K562 (cell line): ENCODE results near the gene PREB. TPM values are rescaled to one million over a fixed set of nuclear protein-coding genes. Genes with fewer than 3 reads are reported as not detected.

Experiments used
- ATAC-seq: fragments of 200-7000 bp; cut with Tn5 transposase; 3 replicates; pipeline ENCODE4 v1.9.1; 2020; ENCODE audit warnings: moderate library complexity
- BruUV-seq: library from RNA; stranded (reverse); fragments of 400-500 nt; replicated peaks from 2 replicates; lab custom pipeline; 2021; lab: Mats Ljungman, UMichigan
- CTCF ChIA-PET: fragments of 300-600 bp; formaldehyde crosslinking; extraction: SDS; loops from one replicate; lab custom pipeline; 2021; ENCODE audit warnings: low intra/inter-chr PET ratio; lab: Yijun Ruan, JAX
- POLR2A ChIA-PET: fragments of 300-600, 350-650 bp; sonication (Branson Sonifier 250); formaldehyde crosslinking; extraction: SDS; loops from one replicate; lab custom pipeline; 2021; ENCODE audit warnings: antibody characterized with exemption, inconsistent platforms; lab: Yijun Ruan, JAX
- DNase-seq, 4 experiments: peaks; one replicate each; pipeline versions ENCODE4 v3.0.0 to v3.0.0-alpha.2; 2011 to 2018; ENCODE audit warnings: low spot score in 3 of 4, mixed read lengths in 3 of 4; ENCODE audit errors: extremely low read depth in 1 of 4
- FAIRE-seq: peaks from 2 replicates; lab custom pipeline; 2011; peaks lifted over from hg19 to GRCh38; lab: Jason Lieb, UNC
- H2AFZ ChIP-seq: 2 replicates; pipeline ENCODE4 v1.6.0; 2011; ENCODE audit warnings: low read depth, low read length, control low read depth, inconsistent platforms
- H3K27ac ChIP-seq: fragments of 200-600 bp; 3 replicates; pipeline ENCODE4 v1.8.0; 2011; ENCODE audit warnings: low read depth, mild to moderate bottlenecking, control low read depth, inconsistent platforms, low read length, moderate library complexity, mixed read lengths; ENCODE audit errors: extremely low read depth
- H3K27me3 ChIP-seq, 2 experiments: fragments of 300-600 bp in 1 of 2; 2 replicates in 1 of 2; 3 replicates in 1 of 2; pipeline versions ENCODE4 v1.6.0 to v1.8.0; 2011; ENCODE audit warnings: inconsistent platforms in 2 of 2, low read length in 2 of 2, mild to moderate bottlenecking in 1 of 2, mixed read lengths in 1 of 2, moderate library complexity in 1 of 2; ENCODE audit not compliant: control insufficient read depth in 2 of 2, insufficient read depth in 2 of 2
- H3K36me3 ChIP-seq: fragments of 300-600 bp; 3 replicates; pipeline ENCODE4 v1.8.0; 2011; ENCODE audit warnings: mild to moderate bottlenecking, low read length, inconsistent platforms; ENCODE audit not compliant: control insufficient read depth, insufficient read depth
- H3K4me1 ChIP-seq, 2 experiments: fragments of 200-600 bp in 1 of 2; replicated peaks in 1 of 2; 2 replicates in 1 of 2; 3 replicates in 1 of 2; pipeline versions ENCODE4 v1.5.1 to v1.8.0; 2011; ENCODE audit warnings: inconsistent platforms in 2 of 2, low read length in 2 of 2, mild to moderate bottlenecking in 1 of 2, mixed read lengths in 1 of 2, moderate library complexity in 1 of 2; ENCODE audit not compliant: control insufficient read depth in 2 of 2, insufficient read depth in 2 of 2
- H3K4me2 ChIP-seq: 2 replicates; pipeline ENCODE4 v1.6.1; 2011; ENCODE audit warnings: low read length, control low read depth, inconsistent platforms, mixed read lengths; ENCODE audit not compliant: insufficient read depth
- H3K4me3 ChIP-seq: fragments of 200-600 bp; sonication (generic), shearing (Covaris generic); 2 replicates; pipeline ENCODE4 v1.5.1; 2016; ENCODE audit warnings: control low read depth, inconsistent platforms
- H3K79me2 ChIP-seq: fragments of 200-600 bp; 3 replicates; pipeline ENCODE4 v1.8.0; 2011; ENCODE audit warnings: low read length, inconsistent platforms; ENCODE audit not compliant: control insufficient read depth, insufficient read depth
- H3K9ac ChIP-seq, 2 experiments: 2 replicates each; pipeline versions ENCODE4 v1.6.0 to v1.6.1; 2011; ENCODE audit warnings: low read depth in 2 of 2, low read length in 2 of 2, control low read depth in 1 of 2, inconsistent platforms in 1 of 2, mild to moderate bottlenecking in 1 of 2, mixed read lengths in 1 of 2; ENCODE audit not compliant: insufficient read depth in 1 of 2
- H3K9me1 ChIP-seq: one replicate; pipeline ENCODE4 v1.6.0; 2011; ENCODE audit warnings: inconsistent platforms, mild to moderate bottlenecking, low read length, moderate library complexity; ENCODE audit not compliant: control insufficient read depth, insufficient read depth
- H3K9me3 ChIP-seq: replicated peaks from 2 replicates; pipeline ENCODE4 v1.5.1; 2011; ENCODE audit warnings: low read depth, low read length, inconsistent platforms; ENCODE audit not compliant: control insufficient read depth, insufficient read depth
- H4K20me1 ChIP-seq: replicated peaks from 2 replicates; pipeline ENCODE4 v1.6.1; 2011; ENCODE audit warnings: low read length, inconsistent platforms, mixed read lengths; ENCODE audit not compliant: control insufficient read depth, insufficient read depth
- BRD9 ChIP-seq: fragments of 450-650 bp; IDR thresholded peaks from 2 replicates; pipeline ENCODE4 v1.6.1; 2018; ENCODE audit warnings: low read depth; ENCODE audit not compliant: partially characterized antibody
- CBX8 ChIP-seq: fragments of 200-600 bp; sonication (generic); IDR thresholded peaks from 2 replicates; pipeline ENCODE4 v1.6.1; 2012; ENCODE audit warnings: borderline replicate concordance, mixed run types, low read depth, mild to moderate bottlenecking, moderate library complexity, mixed read lengths, low read length, control low read depth, inconsistent platforms; ENCODE audit not compliant: poor library complexity, severe bottlenecking; ENCODE audit errors: extremely low read depth
- ELF4 ChIP-seq: fragments of 450-650 bp; formaldehyde crosslinking; IDR thresholded peaks from 2 replicates; pipeline ENCODE4 v1.4.0; 2022; ENCODE audit warnings: missing genetic modification characterization
- ETV6 ChIP-seq, 3 experiments: fragments of 150-350 bp in 1 of 3; sonication (generic) in 1 of 3; formaldehyde crosslinking in 1 of 3; IDR thresholded peaks; 2 replicates each; pipeline versions ENCODE4 v1.6.1 to v1.8.0; 2014 to 2022; ENCODE audit warnings: borderline replicate concordance in 2 of 3, low read depth in 2 of 3, antibody characterized with exemption in 1 of 3, low read length in 1 of 3, mild to moderate bottlenecking in 1 of 3, missing genetic modification reagents in 1 of 3
- PHTF2 ChIP-seq: fragments of 250-450 bp; sonication (Bioruptor Pico); IDR thresholded peaks from 2 replicates; pipeline ENCODE4 v1.5.0; 2021; ENCODE audit warnings: mild to moderate bottlenecking
- RBFOX2 ChIP-seq: fragments of 200-400 bp; formaldehyde crosslinking; IDR thresholded peaks from 2 replicates; pipeline ENCODE4 v1.6.1; 2017; ENCODE audit warnings: low read depth, mild to moderate bottlenecking, low read length, moderate library complexity
- REST ChIP-seq, 2 experiments: fragments of 450-650 bp; formaldehyde crosslinking in 1 of 2; IDR thresholded peaks; 2 replicates each; pipeline versions ENCODE4 v1.4.0 to v1.6.1; 2014 to 2020; ENCODE audit warnings: mild to moderate bottlenecking in 2 of 2, borderline replicate concordance in 1 of 2, low read depth in 1 of 2
- RFX7 ChIP-seq: fragments of 250-450 bp; sonication (Bioruptor Pico); IDR thresholded peaks from 2 replicates; pipeline ENCODE4 v1.5.1; 2021; ENCODE audit warnings: mild to moderate bottlenecking
- SMARCE1 ChIP-seq: fragments of 450-650 bp; IDR thresholded peaks from 2 replicates; pipeline ENCODE4 v1.7.1; 2016; ENCODE audit warnings: mild to moderate bottlenecking
- ZNF76 ChIP-seq: fragments of 250-450 bp; sonication (Bioruptor Pico); IDR thresholded peaks from 2 replicates; pipeline ENCODE4 v1.4.0; 2020; ENCODE audit warnings: mild to moderate bottlenecking, moderate library complexity, borderline replicate concordance
- WGBS: fragments of 100-300 bp; shearing (Covaris generic); methylation state at CpG from one replicate; pipeline ENCODE4 v1.1.6; 2016; ENCODE audit warnings: low coverage, mixed read lengths; ENCODE audit not compliant: insufficient coverage; ENCODE audit errors: missing lambda C conversion rate; 5-methylcytosine and 5-hydroxymethylcytosine counted together
- in situ Hi-C: fragments of 300-500 bp; cut with MboI; formaldehyde crosslinking; loops from 4 replicates; pipeline ENCODE4 v1.15.0; 2018; ENCODE audit warnings: inconsistent platforms, mixed read lengths
- intact Hi-C: fragments of 100-400 bp; cut with micrococcal nuclease; formaldehyde crosslinking; loops from 2 replicates; pipeline ENCODE4 v1.14.2; 2022
- polyA plus RNA-seq, 8 experiments: library from polyadenylated mRNA; depleted of rRNA in 4 of 8; stranded (reverse) in 5 of 8; unstranded in 3 of 8; fragments of >200 nt; fragmentation: Nextera tagmentation in 2 of 8; fragmentation: Illumina TruSeq in 1 of 8; extraction: Ambion mirVana in 2 of 8; extraction: Trizol in 1 of 8; gene quantifications; 2 replicates each; pipeline versions ENCODE4 v1.2.1 to v1.2.3, GENCODE V29; 2011 to 2014; ENCODE audit warnings: inconsistent platforms in 1 of 8, missing spikeins in 1 of 8
- total RNA-seq, 7 experiments: library from RNA; depleted of rRNA in 6 of 7; stranded (reverse); fragments of >200 nt in 6 of 7; fragmentation: Illumina TruSeq in 2 of 7; extraction: Trizol in 2 of 7; gene quantifications; 2 replicates each; pipeline versions ENCODE4 v1.2.1 to v1.2.3, GENCODE V29; 2011 to 2021; ENCODE audit warnings: low replicate concordance in 1 of 7
- TF ChIP-seq, protein P1 (sequence below): fragments of 450-650 bp; IDR thresholded peaks from 2 replicates; pipeline ENCODE4 v1.6.1; 2016; ENCODE audit warnings: low read depth, mild to moderate bottlenecking, moderate library complexity

PREB gene
- total and polyA plus RNA-seq, 9 of the 15 experiments (the other 6 are each of a cell fraction or from before 2014, with no cell fraction given), result 35.1 to 84.2 (median 67.2) TPM

- in situ Hi-C loops, result no loop called here
- ChIA-PET POLR2A (interaction anchor here (0.5 to 3.6 kb wide), 4 partner anchors 11 to 532 kb away, joined by 3 to 11 read pairs (median 3); no protein-coding TSS in a partner anchor), CTCF (no interaction called here)
- DNase-seq, result peak; percentile 57 to 87 (median 71)
- Histone ChIP-seq H3K9me1 (no peaks in the 10 kb centered on the region), H3K4me1 (peaks cover 51 to 58% of the 10 kb centered on the region in 2 experiments), H3K36me3 (no peaks in the 10 kb centered on the region; the same call in 2 of the 3 replicates), H3K4me2 (peak overlapping the region; percentile 50), H3K79me2 (peaks cover 5% of the 10 kb centered on the region; the same call in 2 of the 3 replicates), H3K9ac (peak overlapping the region; percentile 35 to 77), H2AFZ (peak overlapping the region; percentile 94), H3K27me3 (no peaks in the 10 kb centered on the region), H3K4me3 (no peak overlapping the region), H4K20me1 (no peaks in the 10 kb centered on the region), H3K27ac (peak overlapping the region; percentile 69), H3K9me3 (no peaks in the 10 kb centered on the region)
- no TSS peak for BruUV-seq
- peak; percentile 95 for FAIRE-seq
- intact Hi-C loops, result no loop called here
- WGBS, result 15% methylated on average over 10 of the region's 10 CpGs
- ATAC-seq, result peak; percentile 70
- TF ChIP-seq PHTF2, result no peak
- TF ChIP-seq REST (IDR thresholded peaks at IDR 0.05; ENCODE audit: borderline replicate concordance), result peak; percentile 36; the same call in 1 of the 2 replicates
- TF ChIP-seq REST (CRISPR knock-in tag; IDR thresholded peaks at IDR 0.05; ENCODE audit: low read depth), result no peak
- peak; percentile 63; the same call in 1 of the 2 replicates for TF ChIP-seq SMARCE1
- TF ChIP-seq ETV6 (IDR thresholded peaks at IDR 0.05; ENCODE audit: borderline replicate concordance in 1 of 2, low read depth in 2 of 2, low read length in 1 of 2), result peak; percentile 18 to 20; a peak in 2 of 4 replicates
- TF ChIP-seq ETV6 (CRISPR knock-in tag; IDR thresholded peaks at IDR 0.05; ENCODE audit: borderline replicate concordance), result no peak
- peak; percentile 89 for TF ChIP-seq ELF4 (CRISPR knock-in tag)
- TF ChIP-seq ZNF76 (CRISPR knock-in tag), result peak; percentile 86; the same call in 1 of the 2 replicates
- TF ChIP-seq CBX8, result no peak
- no peak for TF ChIP-seq RFX7
- TF ChIP-seq RBFOX2, result peak; percentile 39; the same call in 1 of the 2 replicates
- peak; percentile 24 for TF ChIP-seq BRD9
- TF ChIP-seq, protein P1, sequence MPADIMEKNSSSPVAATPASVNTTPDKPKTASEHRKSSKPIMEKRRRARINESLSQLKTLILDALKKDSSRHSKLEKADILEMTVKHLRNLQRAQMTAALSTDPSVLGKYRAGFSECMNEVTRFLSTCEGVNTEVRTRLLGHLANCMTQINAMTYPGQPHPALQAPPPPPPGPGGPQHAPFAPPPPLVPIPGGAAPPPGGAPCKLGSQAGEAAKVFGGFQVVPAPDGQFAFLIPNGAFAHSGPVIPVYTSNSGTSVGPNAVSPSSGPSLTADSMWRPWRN, result peak; percentile 83
Measured at GRCh38 chr2:27092696-27093429, 41.6 kb downstream of the PREB start.
